LNCaP clone FGC (cell line): ENCODE measurements around the gene SCAP.
"Not testable (repeated sequence)": the region's sequence is repeated elsewhere in the genome, so short reads cannot be mapped to it uniquely, and the experiment has no call there.

Experiments
- DNase-seq: peaks from one replicate; pipeline ENCODE4 v3.0.0-alpha.2; 2011; ENCODE audit warnings: low read depth
- H3K4me3 ChIP-seq: 2 replicates; pipeline ENCODE4 v1.5.1; 2011; ENCODE audit warnings: mild to moderate bottlenecking, low read depth, low read length, control low read depth
- CTCF ChIP-seq: IDR thresholded peaks from 2 replicates; pipeline ENCODE4 v1.5.1; 2012; ENCODE audit warnings: mild to moderate bottlenecking; ENCODE audit not compliant: control insufficient read depth, insufficient read depth; ENCODE audit errors: extremely low read depth

SCAP gene

GRCh38 chr3:47479826-47480160 is 4.1 kb upstream of the SCAP start:
- DNase-seq, result no peak
- no peak for TF ChIP-seq CTCF
- no peak overlapping the region for H3K4me3 ChIP-seq

- DNase-seq, result no peak
- TF ChIP-seq CTCF, result no peak
These were observed 2.3 kb upstream of the SCAP start for GRCh38 chr3:47478022-47478421.

GRCh38 chr3:47476644-47477199 is 981 bp upstream of the SCAP start:
- peak overlapping the region; percentile 95 for H3K4me3 ChIP-seq
- TF ChIP-seq CTCF, result no peak

More at GRCh38 chr3:47478022-47478421, 2.3 kb upstream of the SCAP start:
- no peak overlapping the region for H3K4me3 ChIP-seq

GRCh38 chr3:47476330-47476626 is 537 bp upstream of the SCAP start:
- DNase-seq, result no peak
- no peak for TF ChIP-seq CTCF
- H3K4me3 ChIP-seq, result peak overlapping the region; percentile 95

More at GRCh38 chr3:47476644-47477199, 981 bp upstream of the SCAP start:
- no peak for DNase-seq

GRCh38 chr3:47475029-47475569 is 642 bp downstream of the SCAP start:
- no peak for TF ChIP-seq CTCF
- no peak for DNase-seq
- H3K4me3 ChIP-seq, result peak overlapping the region; percentile 95

GRCh38 chr3:47473391-47473790 is 2.4 kb downstream of the SCAP start:
- TF ChIP-seq CTCF, result no peak
- H3K4me3 ChIP-seq, result no peak overlapping the region
- peak; percentile 45 for DNase-seq

GRCh38 chr3:47469616-47470015 is 6.1 kb downstream of the SCAP start:
- H3K4me3 ChIP-seq, result no peak overlapping the region
- TF ChIP-seq CTCF, result no peak
- no peak for DNase-seq

- not testable (repeated sequence) for DNase-seq, H3K4me3 ChIP-seq
These were observed 7.4 kb downstream of the SCAP start for GRCh38 chr3:47468315-47468714.
